ENCODE measurements around the gene UQCR11.

Gene UQCR11

GRCh38 chr19:1601613-1602064 is 3.6 kb downstream of the UQCR11 start:
- Mint-ChIP-seq H3K27me3 (ENCODE audit: low read depth) (no peaks in the 10 kb centered on the region), H3K4me1 (no peaks in the 10 kb centered on the region), H3K9me3 (no peaks in the 10 kb centered on the region), H3K27ac (no peak overlapping the region), H3K36me3 (ENCODE audit: low read depth) (peaks cover 24% of the 10 kb centered on the region), H3K4me3 (peak overlapping the region; percentile 20 to 44 (median 23))
- TF ChIP-seq CTCF (IDR thresholded peaks at IDR 0.05; ENCODE audit: unreplicated experiment in 3 of 3), result no peak

GRCh38 chr19:1599460-1599846 is 5.8 kb downstream of the UQCR11 start:
- Mint-ChIP-seq H3K27ac (no peak overlapping the region), H3K27me3 (ENCODE audit: low read depth) (no peaks in the 10 kb centered on the region), H3K4me3 (no peak overlapping the region), H3K9me3 (no peaks in the 10 kb centered on the region), H3K4me1 (no peaks in the 10 kb centered on the region), H3K36me3 (ENCODE audit: low read depth) (peaks cover 28% of the 10 kb centered on the region)
- no peak for TF ChIP-seq CTCF (IDR thresholded peaks at IDR 0.05; ENCODE audit: unreplicated experiment in 3 of 3)

- H3K36me3 Mint-ChIP-seq (ENCODE audit: low read depth), result peaks cover 28% of the 10 kb centered on the region
- no peak overlapping the region for H3K27ac Mint-ChIP-seq
- H3K27me3 Mint-ChIP-seq (ENCODE audit: low read depth), result no peaks in the 10 kb centered on the region
- no peaks in the 10 kb centered on the region for H3K4me1 Mint-ChIP-seq
- H3K4me3 Mint-ChIP-seq, result no peak overlapping the region
- no peaks in the 10 kb centered on the region for H3K9me3 Mint-ChIP-seq
- TF ChIP-seq CTCF (IDR thresholded peaks at IDR 0.05; ENCODE audit: unreplicated experiment in 3 of 3), result no peak
Measured at GRCh38 chr19:1598777-1599459, 6.3 kb downstream of the UQCR11 start.

- peaks cover 9% of the 10 kb centered on the region for H3K4me1 Mint-ChIP-seq
- no peaks in the 10 kb centered on the region for H3K27me3 Mint-ChIP-seq (ENCODE audit: low read depth)
- H3K36me3 Mint-ChIP-seq (ENCODE audit: low read depth), result peaks cover 18% of the 10 kb centered on the region
- no peak for TF ChIP-seq CTCF (IDR thresholded peaks at IDR 0.05; ENCODE audit: unreplicated experiment in 3 of 3)
- peak overlapping the region in 2 of 3 experiments; percentile 86 to 95 for H3K27ac Mint-ChIP-seq
- peak overlapping the region; percentile 92 to 95 (median 94) for H3K4me3 Mint-ChIP-seq
- H3K9me3 Mint-ChIP-seq, result no peaks in the 10 kb centered on the region
Measured at GRCh38 chr19:1593501-1593772, 11.8 kb downstream of the UQCR11 start.

GRCh38 chr19:1592755-1593500 is 12.3 kb downstream of the UQCR11 start, which contains the start of gene MBD3:
Gene MBD3 (minus strand): TSS chr19:1592865. CDS start chr19:1592631, 234 bp downstream.
- Mint-ChIP-seq H3K4me1 (peaks cover 9% of the 10 kb centered on the region), H3K27ac (peak within 1 kb of the TSS; percentile 90 to 98 (median 97)), H3K36me3 (ENCODE audit: low read depth) (peaks cover 17% of the 10 kb centered on the region), H3K4me3 (peak within 1 kb of the TSS; percentile 94 to 97 (median 94)), H3K27me3 (ENCODE audit: low read depth) (no peaks in the 10 kb centered on the region), H3K9me3 (no peaks in the 10 kb centered on the region)
- TF ChIP-seq CTCF (IDR thresholded peaks at IDR 0.05; ENCODE audit: unreplicated experiment in 3 of 3), result no peak
